HG03025 (cell line): ENCODE data around the gene SNX1.
"Not testable (repeated sequence)": the region's sequence is repeated elsewhere in the genome, so short reads cannot be mapped to it uniquely, and the experiment has no call there.

Experiments
- ATAC-seq: cut with Tn5 transposase; IDR thresholded peaks from one replicate; pipeline ENCODE4 v1.9.1; 2021; ENCODE audit warnings: mild to moderate bottlenecking, moderate library complexity; ENCODE audit not compliant: unreplicated experiment, low FRiP score

SNX1 gene

DNA sequence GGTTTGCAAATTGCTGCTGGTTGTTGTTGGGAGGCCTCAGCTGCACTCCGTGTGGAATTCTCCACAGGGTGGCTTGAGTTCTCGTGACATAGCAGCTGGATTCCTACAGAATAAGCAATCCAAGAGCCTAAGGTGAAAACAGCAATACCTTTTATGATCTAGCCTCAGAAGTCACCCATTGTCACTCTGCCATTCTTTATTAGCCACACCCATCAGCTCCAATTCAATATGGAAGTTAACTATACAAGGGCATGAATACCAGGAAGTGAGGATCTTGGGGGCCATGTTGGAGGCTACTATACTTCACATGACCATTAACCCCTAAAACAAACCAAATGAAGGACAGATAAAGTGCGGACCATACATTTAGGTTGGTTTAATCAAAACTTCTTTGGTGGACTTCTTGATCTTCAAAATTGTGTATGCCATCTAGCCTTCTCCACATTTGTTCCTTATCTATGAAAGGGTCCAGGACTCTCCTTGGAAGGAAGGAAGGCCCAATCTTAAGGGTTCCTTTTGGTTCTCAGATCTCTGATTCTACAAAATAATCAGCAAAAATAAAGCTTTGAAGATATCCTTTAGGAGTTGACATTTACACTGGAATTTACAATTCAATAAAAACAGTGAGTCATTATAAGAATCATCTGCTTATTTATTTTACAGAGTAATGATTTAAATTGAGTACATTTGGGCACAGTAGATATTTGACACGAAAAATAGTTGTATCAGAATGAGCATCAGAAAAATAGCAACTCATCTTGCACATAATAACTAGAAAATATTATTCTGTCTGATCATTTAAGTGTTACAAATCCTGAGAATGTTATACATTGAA is 23.6 kb upstream of the SNX1 start:
- ATAC-seq = no peak

- ATAC-seq = no peak
These were observed 23.0 kb upstream of the SNX1 start for GRCh38 chr15:64072812-64073211.

GRCh38 chr15:64073496-64073895 is 22.3 kb upstream of the SNX1 start:
- ATAC-seq = not testable (repeated sequence)

DNA sequence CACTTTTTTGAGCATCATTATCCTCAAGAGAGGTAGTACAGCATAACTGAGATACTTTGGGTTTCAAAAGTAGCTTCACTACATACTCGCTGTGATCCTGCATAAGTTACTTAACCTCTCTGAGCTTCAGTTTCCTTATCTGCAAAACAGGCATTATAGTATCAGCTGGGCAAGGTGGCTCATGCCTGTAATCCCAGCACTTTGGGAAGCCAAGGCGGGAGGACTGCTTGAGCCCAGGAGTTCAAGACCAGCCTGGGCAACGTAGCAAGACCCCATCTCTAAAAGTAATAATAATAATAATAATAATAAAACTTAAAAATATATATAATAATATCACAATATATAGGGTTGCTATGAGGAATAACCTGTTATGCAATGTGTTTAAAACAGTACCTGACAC is 13.0 kb upstream of the SNX1 start:
- ATAC-seq = no peak

DNA sequence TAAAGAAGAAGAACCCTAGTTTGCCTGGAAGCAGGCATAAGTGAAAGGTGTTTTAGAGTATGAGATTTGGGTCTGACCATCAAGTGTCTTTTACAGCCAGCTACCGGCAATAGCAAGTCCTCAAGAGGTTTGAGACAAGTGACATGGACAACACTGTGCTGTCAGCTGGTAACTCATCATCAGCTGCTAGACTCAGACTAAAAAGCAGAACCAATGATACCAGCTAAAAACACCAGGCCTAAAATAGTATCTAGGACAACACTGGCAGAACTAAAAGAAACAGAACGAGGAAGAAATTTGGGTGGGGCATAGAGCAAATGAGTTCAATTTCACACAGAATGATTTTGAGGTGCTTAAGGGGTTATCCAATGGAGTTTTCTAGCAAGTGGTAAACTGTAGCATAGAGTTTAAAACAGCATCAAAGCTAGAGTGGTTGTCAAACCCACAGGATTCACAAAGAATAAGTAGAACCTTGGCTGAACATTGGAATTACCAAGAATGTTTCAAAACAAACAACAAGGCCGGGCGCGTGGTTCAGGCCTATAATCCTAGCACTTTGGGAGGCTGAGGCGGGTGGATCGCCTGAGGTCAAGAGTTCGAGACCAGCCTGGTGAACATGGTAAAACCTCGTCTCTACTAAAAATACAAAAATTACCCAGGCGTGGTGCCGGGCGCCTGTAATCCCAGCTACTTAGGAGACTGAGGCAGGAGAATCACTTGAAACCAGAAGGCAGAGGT is 6.1 kb upstream of the SNX1 start:
- ATAC-seq = no peak

DNA sequence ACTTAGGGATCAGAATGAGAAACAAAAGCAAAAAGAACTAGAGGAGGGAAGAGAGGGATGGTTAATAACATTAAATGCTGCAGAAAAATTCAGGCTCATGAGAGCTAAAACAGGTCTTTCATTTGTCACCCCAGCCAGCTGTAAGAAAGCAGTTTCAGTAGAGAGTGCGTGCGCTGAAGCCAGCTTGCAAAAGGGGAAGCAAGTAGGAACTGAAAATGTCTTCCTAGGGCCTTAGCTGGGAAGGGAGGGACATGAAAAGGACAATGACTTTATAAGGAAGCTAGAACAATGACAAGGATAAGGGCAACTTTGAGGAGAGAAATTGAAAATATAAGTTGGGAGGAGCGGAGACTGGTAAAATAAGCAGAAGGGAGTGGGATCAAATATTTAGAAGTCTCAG is 5.3 kb upstream of the SNX1 start:
- ATAC-seq = no peak

- ATAC-seq = no peak
These were observed 3.5 kb upstream of the SNX1 start for GRCh38 chr15:64092075-64092820.

GRCh38 chr15:64092864-64093626 is 2.7 kb upstream of the SNX1 start:
- no peak for ATAC-seq

DNA sequence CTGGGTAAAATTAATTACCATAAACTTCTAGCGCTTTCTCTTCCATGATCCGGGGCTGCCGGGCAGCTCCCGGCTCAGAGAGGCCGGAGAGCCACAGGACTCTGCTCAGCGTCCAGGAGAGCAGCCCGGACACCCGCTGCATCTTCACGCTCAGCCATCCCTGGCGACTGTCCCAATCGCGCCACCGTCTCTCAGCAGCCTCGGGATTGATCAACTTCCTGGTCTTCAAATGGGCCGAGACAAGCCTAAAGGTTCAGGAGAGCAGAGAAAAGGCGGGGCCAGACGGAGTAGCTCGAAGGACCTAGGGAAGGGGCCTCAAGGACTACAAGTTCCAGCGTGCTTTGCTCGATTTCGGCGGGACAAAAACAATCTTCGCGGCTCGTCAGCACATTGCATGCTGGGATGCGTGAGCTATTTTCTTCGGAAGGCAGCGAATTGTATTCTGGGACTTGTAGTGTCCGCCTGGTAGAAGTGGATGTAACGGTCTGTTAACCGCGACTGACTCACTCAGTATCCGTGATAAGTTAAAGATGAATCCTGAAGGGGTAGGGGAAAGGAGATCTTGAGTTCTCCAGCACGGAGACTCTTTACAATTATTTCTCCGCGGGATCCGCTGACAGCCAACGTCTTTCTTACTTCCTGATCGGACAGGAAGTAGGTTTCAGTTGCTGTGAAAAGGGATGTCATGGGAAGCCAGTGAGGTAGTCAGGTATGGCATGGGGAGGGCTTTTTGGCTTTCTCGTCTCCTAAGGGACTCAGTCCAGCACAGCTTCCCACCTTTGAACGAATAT is 2.0 kb upstream of the SNX1 start, which contains the start of gene CIAO2A:
Gene CIAO2A (minus strand): TSS at position 212 of the 791 bp plus-strand sequence. CDS start 70 bp downstream, at position 142.
- peak; percentile 45 for ATAC-seq

DNA sequence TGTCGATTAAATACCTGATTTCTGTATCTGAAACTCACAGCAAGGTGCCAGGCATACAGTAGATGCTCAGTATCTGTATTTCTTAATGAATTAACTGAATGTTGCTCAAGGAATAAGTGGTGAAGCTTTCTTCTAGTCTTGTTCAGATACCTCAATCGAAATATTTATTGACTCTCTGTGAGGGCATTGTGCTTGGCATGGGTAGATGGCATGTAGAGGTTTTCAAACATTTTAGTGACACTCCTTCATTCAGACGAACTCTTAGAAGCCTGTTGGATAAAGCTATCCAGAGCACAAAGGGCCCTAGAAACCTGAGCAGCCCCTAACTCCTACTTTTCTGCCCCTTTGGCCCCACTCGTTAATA is 369 bp upstream of the SNX1 start:
- no peak for ATAC-seq

DNA sequence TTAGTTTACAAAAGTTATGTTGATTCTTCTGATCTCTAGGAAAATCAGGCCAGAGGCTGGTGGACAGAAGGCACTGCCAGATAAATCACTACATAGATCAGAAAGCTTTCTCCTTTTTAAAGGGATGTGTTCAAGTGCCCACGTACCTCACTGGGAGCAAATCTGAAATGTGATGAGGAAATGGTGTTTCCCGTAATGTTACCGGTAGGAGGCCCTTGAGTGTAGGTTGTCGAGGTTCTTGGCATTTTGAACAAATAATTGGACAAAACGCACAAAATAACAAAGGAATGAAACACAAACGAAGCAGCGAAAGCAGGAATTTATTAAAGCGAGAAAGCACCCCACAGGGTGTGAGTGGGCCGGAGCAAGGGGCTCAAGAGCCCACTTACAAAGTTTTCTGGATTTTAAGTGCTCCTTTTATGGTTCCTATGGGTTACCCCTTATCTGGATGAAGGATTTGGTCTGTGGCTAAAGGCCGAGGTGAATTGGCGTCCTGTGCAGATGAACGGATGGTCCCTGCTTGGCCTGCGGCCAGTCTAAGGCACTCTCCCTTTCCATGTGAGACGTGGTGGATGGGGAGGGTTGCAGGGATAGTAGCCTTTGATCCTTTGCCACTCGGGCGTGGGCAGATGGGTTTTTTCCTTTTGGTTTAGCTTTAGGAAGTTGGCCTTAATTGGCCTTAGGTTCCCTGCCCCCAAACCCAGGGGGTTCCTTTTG is 1.0 kb downstream of the SNX1 start:
- ATAC-seq = no peak

DNA sequence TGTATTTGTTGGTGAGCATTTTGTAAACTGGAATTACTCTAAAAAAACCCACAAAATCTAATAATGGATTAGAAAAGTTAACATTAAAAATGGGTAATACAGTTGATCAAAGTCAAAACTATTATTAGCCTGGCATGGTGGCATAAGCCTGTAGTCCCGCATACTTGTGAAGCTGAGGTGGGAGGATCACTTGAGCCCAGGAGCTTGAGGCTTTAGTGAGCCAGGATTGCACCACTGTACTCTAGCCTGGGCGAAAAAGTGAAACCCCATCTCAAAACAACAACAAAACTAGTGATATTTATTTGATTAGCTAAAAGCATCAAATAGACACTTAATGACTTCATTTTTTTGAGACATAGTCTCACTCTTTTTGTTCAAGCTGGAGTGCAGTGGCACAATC is 3.6 kb downstream of the SNX1 start:
- ATAC-seq = no peak

- ATAC-seq = no peak
These were observed 5.2 kb downstream of the SNX1 start for GRCh38 chr15:64100958-64101357.

DNA sequence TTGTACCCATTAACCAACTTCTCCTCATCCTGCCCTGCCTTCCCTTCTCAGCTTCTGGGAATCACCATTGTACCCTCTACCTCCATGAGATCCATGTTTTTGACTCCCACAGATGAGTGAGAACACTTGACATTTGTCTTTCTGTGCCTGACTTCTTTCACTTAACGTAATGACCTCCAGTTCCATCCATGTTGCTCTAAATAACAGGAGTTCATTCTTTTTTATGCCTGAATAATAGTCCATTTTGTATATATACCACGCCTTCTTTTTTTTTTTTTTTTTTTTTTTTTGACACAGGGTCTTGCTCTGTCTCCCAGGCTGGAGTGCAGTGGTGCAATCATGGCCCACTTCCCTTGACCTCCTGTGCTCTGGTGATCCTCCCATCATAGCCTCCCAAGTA is 6.7 kb downstream of the SNX1 start:
- no peak for ATAC-seq

DNA sequence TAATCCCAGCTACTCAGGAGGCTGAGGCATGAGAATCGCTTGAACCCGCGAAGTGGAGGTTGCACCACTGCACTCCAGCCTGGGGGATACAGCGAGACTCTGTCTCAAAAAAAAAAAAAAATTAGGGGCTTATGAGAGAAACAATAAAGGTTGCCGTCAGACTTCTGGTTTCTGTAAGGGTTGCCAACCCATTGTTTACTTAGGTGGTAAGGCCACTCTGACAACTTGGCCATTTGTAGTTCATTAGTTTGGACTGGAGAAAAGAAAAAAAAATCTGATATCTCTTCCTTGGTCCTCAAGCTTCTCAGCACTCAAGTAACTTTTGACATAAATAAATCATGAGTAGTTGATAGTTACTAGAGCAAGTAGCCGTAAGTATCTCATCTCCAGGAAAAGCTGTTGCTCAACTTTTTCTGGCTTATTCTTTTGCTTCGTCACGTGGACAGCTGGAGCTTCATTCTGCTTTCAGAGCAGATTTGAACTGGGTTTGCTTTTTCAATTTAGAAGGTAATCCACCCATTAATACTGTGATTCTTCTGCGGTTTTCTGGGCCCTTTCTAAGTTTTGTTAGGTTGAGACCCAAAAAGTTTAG is 9.4 kb downstream of the SNX1 start:
- ATAC-seq = no peak

DNA sequence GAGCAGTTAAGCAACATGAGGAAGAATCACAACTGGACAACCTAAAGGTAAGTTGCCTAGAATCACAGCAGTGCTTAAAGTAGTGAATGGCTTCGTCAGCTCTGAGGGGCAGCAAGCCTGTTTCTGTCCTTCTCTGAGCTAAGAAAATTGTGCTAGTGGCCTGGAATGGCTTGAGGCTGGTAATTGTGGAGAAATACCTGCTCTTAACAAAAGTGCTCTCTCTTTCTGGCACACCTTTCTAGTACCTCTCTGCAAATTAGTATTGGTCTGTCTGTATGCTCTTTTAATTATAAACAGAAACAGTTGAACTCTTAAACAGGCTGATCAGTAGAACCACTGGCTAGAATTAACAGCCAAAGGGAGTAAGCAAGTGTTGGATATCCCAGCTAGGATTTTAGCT is 11.6 kb downstream of the SNX1 start:
- no peak for ATAC-seq

GRCh38 chr15:64110108-64110701 is 14.4 kb downstream of the SNX1 start:
- not testable (repeated sequence) for ATAC-seq

DNA sequence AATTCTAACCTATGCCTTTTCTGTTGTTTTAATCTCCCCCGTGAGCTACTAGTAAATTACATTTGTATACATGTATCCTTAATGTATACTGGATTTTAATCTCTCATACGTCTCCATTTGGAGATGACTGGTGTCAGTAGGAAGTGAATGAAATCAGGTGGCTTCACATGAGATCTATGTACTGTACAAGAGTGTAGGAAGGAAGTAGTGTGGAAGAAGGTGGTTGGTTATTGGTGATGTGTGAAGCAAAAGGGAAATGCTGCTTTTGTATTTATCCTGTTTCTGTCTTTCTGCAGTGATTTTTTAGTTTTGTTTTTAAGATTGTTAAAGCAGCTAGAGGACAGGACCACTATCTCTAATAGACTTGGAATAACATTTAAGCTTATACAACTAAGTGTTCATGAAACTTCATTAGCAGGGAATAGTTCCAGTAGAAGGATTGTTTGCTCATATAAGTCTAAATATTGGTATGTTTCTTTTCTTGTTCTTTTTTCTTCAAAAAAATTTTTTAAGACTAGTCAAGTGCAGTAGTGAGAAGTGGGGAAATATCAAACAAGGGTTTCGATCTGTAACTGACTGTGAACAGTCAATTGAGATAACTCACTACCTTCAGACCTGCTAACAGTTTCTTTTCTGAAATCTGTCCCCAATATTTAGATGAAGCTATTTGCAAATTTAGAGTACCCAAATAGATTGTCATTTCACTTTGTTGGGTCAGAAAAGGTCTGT is 15.3 kb downstream of the SNX1 start:
- no peak for ATAC-seq
